ENCODE data around the gene TRIM54. TPM values are rescaled to one million over a fixed set of nuclear protein-coding genes. Genes with fewer than 3 reads are reported as not detected.

Gene TRIM54
- total RNA-seq, 4 donors from 2014 or later = 219 to 554 (median 427) TPM

DNA sequence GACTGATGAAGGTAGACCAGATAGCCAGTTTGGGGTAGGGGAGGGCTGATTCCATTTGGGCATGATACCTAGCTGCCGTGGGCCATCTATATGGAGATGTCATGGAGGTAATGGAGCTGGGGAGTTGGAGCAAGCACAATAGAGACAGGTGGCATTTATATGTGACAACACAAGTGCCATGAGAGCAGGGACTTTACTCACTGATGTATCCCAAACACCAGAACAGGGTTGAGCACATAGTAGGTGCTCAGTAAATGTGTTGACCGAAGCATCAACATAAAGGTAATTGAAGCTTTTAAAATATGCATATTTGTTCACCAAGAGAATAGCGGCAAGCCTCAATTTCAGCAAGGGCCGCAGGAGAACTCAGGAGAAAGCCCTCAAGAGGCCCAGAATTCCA lies 34.3 kb upstream of the TRIM54 start:
- Histone ChIP-seq H3K36me3 (peaks cover 0 to 16% of the 10 kb centered on the region in 2 donors), H3K4me3 (no peak overlapping the region), H3K4me1 (peaks cover 7% of the 10 kb centered on the region in 2 donors), H3K27me3 (no peaks in the 10 kb centered on the region), H3K9me3 (no peaks in the 10 kb centered on the region), H3K27ac (no peak overlapping the region)
- DNase-seq = no peak
- no peak for TF ChIP-seq POLR2A (IDR thresholded peaks at IDR 0.05)
- TF ChIP-seq, protein P1, sequence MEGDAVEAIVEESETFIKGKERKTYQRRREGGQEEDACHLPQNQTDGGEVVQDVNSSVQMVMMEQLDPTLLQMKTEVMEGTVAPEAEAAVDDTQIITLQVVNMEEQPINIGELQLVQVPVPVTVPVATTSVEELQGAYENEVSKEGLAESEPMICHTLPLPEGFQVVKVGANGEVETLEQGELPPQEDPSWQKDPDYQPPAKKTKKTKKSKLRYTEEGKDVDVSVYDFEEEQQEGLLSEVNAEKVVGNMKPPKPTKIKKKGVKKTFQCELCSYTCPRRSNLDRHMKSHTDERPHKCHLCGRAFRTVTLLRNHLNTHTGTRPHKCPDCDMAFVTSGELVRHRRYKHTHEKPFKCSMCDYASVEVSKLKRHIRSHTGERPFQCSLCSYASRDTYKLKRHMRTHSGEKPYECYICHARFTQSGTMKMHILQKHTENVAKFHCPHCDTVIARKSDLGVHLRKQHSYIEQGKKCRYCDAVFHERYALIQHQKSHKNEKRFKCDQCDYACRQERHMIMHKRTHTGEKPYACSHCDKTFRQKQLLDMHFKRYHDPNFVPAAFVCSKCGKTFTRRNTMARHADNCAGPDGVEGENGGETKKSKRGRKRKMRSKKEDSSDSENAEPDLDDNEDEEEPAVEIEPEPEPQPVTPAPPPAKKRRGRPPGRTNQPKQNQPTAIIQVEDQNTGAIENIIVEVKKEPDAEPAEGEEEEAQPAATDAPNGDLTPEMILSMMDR (IDR thresholded peaks at IDR 0.05 in 4 of 5, conservative IDR thresholded peaks at IDR 0.05 in 1 of 5) = no peak
- intact Hi-C loops (cut with DNase I; ENCODE audit: low total_unique reads) = no loop called here
- no peak for ATAC-seq
- in situ Hi-C loops (cut with MboI; ENCODE audit: low sequenced_read_pairs in 4 of 4) = no loop called here

DNA sequence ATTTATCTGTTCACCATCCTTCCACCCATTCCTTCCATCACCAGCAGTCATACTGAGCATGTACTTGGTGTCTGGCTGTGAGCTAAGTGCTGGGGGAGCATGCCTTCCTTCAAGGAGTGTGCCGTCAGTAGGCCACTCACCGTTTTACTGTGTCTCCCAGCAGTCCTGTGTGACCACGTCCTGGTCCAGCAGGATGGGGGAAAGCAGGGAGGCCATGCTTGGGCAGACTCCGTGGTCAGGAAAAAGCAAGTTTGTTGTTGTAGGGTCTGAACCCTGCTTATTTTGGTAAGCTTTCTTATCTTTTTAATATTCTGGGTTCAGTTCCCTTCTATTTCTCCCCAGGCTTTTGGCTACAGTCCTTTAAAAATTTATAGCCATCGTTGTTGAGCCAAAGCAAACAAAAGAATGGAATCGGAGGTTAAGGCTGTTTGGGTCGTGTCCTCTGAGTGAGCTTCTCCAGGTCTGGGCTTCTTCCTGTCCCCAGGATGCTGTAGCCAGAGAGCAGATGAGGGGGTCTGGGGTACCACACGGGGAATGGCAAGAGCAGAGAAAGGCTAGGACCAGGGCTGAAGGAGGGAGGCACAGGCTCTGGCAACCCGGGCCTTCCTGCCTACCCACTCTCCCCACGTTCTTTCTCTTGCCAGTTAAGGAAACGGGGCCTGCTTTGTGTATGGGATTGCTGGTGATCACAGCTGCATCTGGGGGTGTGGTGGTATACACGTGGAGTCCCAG lies 32.9 kb upstream of the TRIM54 start:
- H3K36me3 ChIP-seq = peaks cover 0 to 3% of the 10 kb centered on the region in 2 donors
- DNase-seq (no peak), ATAC-seq (no peak)
- intact Hi-C loops (cut with DNase I; ENCODE audit: low total_unique reads) (no loop called here), in situ Hi-C loops (cut with MboI; ENCODE audit: low sequenced_read_pairs in 4 of 4) (no loop called here)
- TF ChIP-seq, protein P1 (IDR thresholded peaks at IDR 0.05 in 4 of 5, conservative IDR thresholded peaks at IDR 0.05 in 1 of 5) = no peak
- no peak for TF ChIP-seq POLR2A (IDR thresholded peaks at IDR 0.05)
- no peaks in the 10 kb centered on the region for H3K27me3 ChIP-seq
- peaks cover 7% of the 10 kb centered on the region in 2 donors for H3K4me1 ChIP-seq
- H3K9me3 ChIP-seq = no peaks in the 10 kb centered on the region
- no peak overlapping the region for H3K27ac ChIP-seq
- no peak overlapping the region for H3K4me3 ChIP-seq

DNA sequence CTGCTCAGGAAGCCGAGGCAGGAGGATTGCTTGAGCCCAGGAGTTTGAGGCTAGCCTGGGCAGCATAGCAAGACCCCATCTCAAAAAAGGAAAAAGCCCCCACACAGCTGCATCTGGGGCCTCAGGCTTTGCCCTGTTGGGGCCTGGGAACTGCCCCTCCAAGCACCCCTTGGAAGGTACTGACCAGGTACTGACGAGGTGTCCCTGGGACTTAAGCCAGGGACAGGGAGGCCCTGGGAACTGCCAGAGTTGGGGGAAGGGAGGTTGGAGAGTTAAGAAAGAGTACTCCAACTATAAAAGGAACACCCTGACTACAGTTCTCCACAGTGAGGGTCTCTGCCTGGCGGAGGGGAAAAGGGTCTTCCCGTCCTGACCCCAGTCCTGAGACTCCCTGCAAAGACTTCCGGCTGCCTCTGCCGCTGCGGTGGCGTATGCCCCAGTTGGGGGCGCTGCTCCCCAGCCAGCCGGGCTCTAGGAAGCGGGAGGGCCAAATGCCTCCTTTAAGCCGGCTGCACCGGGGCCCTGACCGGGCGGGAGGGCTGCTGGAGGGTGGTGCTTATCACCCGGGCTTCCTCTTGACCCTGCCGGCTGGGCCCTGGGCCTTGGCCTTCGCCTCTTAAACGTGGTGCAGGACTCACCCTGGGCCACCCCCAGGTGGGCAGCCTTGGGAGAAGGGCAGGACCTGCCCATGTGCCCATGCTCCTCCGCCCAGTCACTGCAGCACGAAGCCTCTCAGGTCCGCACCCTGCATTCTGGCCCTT lies 32.2 kb upstream of the TRIM54 start:
- Histone ChIP-seq H3K9me3 (no peaks in the 10 kb centered on the region), H3K36me3 (no peaks in the 10 kb centered on the region), H3K4me1 (peaks cover 7% of the 10 kb centered on the region in 2 donors), H3K4me3 (no peak overlapping the region), H3K27ac (no peak overlapping the region), H3K27me3 (no peaks in the 10 kb centered on the region)
- intact Hi-C loops (cut with DNase I; ENCODE audit: low total_unique reads) = loop anchor here (1.0 kb wide), 2 partner anchors 30 to 42 kb away; no protein-coding TSS in a partner anchor
- DNase-seq = peak in 1 of 2 donors; percentile 54
- in situ Hi-C loops (cut with MboI; ENCODE audit: low sequenced_read_pairs in 4 of 4) = no loop called here
- TF ChIP-seq, protein P1 (IDR thresholded peaks at IDR 0.05 in 4 of 5, conservative IDR thresholded peaks at IDR 0.05 in 1 of 5) = peak; percentile 67 to 84 (median 79)
- TF ChIP-seq POLR2A (IDR thresholded peaks at IDR 0.05) = no peak
- peak; percentile 30 to 82 for ATAC-seq

DNA sequence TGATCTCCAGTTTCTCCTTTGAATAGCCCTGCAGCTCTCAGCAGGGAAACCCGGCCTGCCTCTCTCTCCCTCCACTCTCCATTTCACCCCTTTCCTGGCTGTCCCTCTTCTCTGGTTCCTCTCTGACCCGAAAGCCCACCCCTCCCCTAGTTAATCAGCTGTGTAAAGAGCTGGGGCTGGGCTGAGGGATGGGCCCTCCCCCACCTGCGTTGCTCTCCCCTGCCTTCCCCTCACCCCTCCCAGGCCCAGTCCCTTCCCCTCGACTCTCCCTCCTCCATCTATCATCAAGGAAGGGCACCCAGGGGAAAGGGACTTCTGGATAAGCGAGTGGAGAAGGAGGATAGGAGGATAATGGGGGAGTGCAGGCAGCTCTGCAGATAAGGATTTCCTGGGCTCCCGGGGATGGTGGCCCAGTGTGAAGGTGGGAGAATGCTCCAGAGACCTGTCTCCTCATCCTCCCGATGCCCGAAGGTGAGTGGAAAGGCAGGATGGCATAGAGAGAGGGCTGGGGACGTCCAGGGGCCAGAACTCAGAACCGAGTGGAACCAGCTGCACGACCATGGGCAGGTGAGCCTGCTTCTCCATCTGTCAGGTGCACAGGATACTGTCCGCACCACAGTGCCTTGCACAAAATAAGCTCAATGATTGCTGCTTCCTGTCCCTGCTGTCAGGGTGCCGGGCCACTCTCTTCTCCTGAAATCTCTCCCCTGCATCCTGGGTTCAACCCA lies 31.4 kb upstream of the TRIM54 start:
- H3K9me3 ChIP-seq = no peaks in the 10 kb centered on the region
- peaks cover 4 to 7% of the 10 kb centered on the region in 2 donors for H3K4me1 ChIP-seq
- intact Hi-C loops (cut with DNase I; ENCODE audit: low total_unique reads) (loop anchor here (1.0 kb wide), 2 partner anchors 29 to 41 kb away; no protein-coding TSS in a partner anchor), in situ Hi-C loops (cut with MboI; ENCODE audit: low sequenced_read_pairs in 4 of 4) (no loop called here)
- no peaks in the 10 kb centered on the region for H3K27me3 ChIP-seq
- ATAC-seq (no peak), DNase-seq (no peak)
- no peak overlapping the region for H3K4me3 ChIP-seq
- TF ChIP-seq, protein P1 (IDR thresholded peaks at IDR 0.05 in 4 of 5, conservative IDR thresholded peaks at IDR 0.05 in 1 of 5) = no peak
- TF ChIP-seq POLR2A (IDR thresholded peaks at IDR 0.05) = no peak
- no peak overlapping the region for H3K27ac ChIP-seq
- no peaks in the 10 kb centered on the region for H3K36me3 ChIP-seq
